ENCODE measurements around the gene GLIS1. TPM values are rescaled to one million over a fixed set of nuclear protein-coding genes. Genes with fewer than 3 reads are reported as not detected.

The GLIS1 gene
- total RNA-seq, 1 experiment from 2014 or later: 0.42 TPM

DNA sequence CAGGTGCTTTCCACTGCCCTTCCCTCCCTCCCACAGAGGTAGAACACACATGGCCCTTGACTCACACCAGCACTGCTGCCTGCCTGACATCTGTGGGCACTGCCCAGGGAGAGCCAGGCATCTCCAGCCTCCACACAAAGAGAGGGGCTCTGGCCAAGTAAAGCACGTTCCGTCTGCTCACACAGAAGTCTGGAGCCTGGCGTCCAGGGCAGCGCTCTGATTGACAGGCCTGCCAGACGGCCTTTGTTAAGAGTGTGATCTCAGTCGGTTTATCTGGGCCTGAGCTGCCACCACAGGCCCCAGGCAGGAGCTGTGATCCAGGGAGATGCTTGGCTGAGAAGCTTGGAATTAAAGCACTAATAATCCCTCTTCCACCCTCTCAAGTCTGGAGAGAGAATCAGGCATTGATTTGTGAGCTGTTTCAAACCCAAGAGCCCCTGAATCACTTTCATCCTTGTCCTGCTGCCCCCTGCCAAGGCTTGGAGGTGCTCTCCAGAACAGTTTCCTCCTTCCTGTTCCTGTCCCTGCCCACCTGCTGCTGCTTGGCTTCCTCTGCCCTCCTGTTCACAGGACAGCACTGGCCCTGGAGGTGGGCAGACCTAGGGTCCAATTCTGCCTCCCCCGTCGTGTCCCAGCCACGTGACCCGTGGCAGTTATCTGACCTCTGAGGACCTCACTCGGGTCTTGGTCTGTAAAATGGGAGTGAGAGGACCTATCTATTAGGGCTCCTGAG, 276.0 kb downstream of the GLIS1 start:
- Histone ChIP-seq H3K4me3 (ENCODE audit: insufficient read depth, low read depth, low read length) (no peak overlapping the region), H3K36me3 (replicated peaks; ENCODE audit: control insufficient read depth, insufficient read depth, low read length) (no peaks in the 10 kb centered on the region), H3K27me3 (ENCODE audit: control insufficient read depth, insufficient read depth, low read length) (peaks cover 2% of the 10 kb centered on the region)
- DNase-seq: no peak

DNA sequence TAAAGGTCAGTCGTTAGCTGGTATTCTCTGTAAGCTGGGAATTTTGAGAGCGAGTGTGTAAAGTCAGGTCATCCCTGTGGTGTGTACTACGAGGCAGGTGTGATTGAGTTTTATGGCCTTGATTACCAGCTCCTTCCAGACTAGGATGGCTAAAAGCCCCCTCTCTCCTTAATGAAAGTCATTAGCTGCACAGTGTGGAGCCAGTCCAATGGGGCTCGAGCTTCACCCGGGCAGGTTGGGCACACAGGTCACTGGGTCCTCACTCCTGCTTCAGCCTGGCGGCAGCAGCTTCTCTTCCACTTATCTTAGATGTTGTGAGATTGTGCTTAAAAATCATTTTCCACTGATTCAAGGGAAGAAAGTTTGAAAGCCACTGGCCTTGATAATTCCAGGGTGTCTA, 276.8 kb downstream of the GLIS1 start:
- DNase-seq: no peak
- Histone ChIP-seq H3K4me3 (ENCODE audit: insufficient read depth, low read depth, low read length) (no peak overlapping the region), H3K36me3 (replicated peaks; ENCODE audit: control insufficient read depth, insufficient read depth, low read length) (no peaks in the 10 kb centered on the region), H3K27me3 (ENCODE audit: control insufficient read depth, insufficient read depth, low read length) (peaks cover 2% of the 10 kb centered on the region; the same call in 1 of the 2 replicates)

DNA sequence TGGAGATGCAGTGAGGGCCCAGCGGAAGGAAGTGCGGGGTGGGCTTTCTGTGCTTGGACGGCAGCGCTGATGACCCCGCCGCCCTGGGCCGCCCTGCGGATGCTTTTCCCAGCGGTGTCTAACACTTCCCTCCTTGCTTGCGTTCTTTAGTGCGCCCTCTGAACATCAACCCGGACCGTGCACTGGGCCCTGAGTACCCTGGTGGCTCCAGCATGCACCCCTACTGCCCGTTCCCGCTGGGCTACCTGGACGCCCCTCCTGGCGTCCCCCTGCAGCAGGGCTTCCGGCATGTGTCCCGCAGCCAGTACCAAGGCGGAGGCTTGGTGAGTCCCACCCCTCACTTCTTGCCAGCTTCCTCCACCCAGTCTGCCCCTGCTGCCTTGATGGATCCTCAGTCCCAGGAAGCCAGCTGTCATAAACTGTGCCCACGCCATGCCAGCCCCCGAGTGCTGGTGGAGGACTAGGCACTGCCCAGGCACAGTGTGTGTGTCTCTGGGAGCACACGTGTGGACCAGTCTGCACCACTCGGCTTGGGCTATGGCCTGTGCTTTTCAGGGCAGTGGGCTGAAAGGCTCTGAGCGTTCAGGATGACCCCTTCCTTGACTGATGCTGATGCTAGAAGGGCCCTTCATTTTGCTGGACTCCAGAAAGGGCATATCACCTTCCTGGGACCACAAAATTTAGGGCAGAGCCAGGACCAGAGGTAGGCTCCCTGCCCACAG, 277.5 kb downstream of the GLIS1 start:
- DNase-seq: no peak
- H3K36me3 ChIP-seq (replicated peaks; ENCODE audit: control insufficient read depth, insufficient read depth, low read length): no peaks in the 10 kb centered on the region

DNA sequence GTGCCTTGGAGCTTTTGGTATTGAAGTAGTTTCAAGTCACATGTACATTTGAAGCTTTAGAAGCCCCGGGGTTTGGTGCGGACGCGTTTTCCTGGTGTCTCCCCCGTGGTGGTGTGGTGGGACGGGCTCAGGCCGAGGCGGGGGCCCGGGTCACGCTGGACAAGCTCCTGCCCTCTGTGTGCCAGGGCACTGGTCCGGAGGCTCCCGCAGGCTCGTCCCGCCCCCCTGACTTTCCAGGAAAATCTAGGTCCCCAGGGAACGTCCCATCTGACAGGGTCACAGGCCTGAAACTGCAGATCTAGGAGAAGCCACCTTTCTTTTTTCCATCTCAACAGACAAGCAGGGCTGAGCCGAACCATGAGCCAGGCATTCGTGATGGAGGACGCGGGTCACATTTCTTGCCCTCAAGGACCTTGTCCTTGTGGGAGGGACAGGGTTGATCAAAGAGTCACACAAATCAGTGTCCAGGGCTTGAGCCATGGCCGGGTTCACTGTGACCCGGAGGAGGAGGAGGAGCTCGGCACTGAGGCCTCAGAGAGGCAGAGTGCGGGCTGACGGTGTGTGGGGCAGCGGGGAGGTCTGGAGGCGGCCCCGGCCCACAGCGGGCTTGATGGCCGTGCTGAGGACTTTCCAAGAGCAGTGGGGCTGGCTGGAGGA, 278.2 kb downstream of the GLIS1 start:
- no peak for DNase-seq
- peaks cover 2% of the 10 kb centered on the region; the same call in 1 of the 2 replicates for H3K27me3 ChIP-seq (ENCODE audit: control insufficient read depth, insufficient read depth, low read length)
- H3K4me3 ChIP-seq (ENCODE audit: insufficient read depth, low read depth, low read length): no peak overlapping the region
- no peaks in the 10 kb centered on the region for H3K36me3 ChIP-seq (replicated peaks; ENCODE audit: control insufficient read depth, insufficient read depth, low read length)

More for the DNA sequence above, 277.5 kb downstream of the GLIS1 start:
- no peak overlapping the region for H3K4me3 ChIP-seq (ENCODE audit: insufficient read depth, low read depth, low read length)
- peaks cover 2% of the 10 kb centered on the region; the same call in 1 of the 2 replicates for H3K27me3 ChIP-seq (ENCODE audit: control insufficient read depth, insufficient read depth, low read length)

DNA sequence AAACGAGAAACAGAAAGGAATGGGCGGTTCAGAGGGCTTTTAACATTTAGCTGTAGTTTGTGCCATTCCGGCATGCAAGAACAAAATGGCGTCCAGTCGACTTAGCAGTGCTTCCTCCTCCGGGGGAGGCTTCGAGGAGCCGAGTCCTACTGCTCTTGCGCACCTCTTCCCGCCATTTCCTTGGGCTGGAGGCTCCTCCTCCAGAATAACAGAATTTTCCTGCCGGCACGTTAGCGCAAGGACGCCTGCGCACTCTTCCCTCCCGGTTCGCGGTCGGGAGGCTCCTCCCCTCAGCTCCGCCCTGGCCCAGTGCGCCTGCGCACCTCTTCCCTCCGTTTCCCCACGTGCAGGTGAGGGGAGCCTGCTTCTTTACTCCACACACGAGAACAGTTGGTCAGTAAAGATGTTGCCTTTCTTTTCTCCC, 278.7 kb downstream of the GLIS1 start:
- Histone ChIP-seq H3K27me3 (ENCODE audit: control insufficient read depth, insufficient read depth, low read length) (peaks cover 2% of the 10 kb centered on the region; the same call in 1 of the 2 replicates), H3K36me3 (replicated peaks; ENCODE audit: control insufficient read depth, insufficient read depth, low read length) (no peaks in the 10 kb centered on the region), H3K4me3 (ENCODE audit: insufficient read depth, low read depth, low read length) (no peak overlapping the region)
- no peak for DNase-seq

DNA sequence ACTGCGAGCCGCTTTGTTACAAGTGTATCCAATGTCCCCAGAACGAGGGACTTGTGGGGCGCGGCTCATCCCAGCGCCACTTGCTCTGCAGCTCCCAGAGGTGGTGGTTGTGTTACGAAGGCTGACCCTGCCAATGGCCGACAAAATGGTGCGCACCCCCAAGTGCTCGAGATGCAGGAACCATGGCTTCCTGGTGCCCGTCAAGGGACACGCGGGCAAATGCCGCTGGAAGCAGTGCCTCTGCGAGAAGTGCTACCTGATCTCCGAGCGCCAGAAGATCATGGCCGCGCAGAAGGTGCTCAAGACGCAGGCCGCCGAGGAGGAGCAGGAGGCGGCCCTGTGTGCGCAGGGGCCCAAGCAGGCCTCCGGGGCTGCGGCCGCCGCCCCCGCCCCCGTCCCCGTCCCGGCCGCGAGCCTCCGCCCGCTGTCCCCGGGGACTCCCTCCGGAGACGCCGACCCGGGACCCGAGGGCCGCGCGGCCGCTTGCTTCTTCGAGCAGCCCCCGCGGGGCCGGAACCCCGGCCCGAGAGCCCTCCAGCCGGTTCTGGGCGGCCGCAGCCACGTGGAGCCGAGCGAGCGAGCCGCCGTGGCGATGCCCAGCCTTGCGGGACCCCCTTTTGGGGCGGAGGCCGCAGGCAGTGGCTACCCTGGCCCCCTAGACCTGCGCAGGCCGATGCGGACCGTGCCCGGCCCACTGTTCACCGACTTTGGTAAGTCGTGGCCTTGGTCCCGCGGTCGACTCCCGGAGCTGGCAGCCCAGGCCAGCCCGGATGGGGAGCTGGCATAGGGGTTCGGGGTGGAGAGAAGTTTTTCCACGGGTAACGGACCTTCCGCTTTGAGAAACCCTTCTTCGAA, 279.4 kb downstream of the GLIS1 start, which contains the start of gene DMRTB1:
DMRTB1 (plus strand) TSS at position 79 of the 855 bp plus-strand sequence; CDS start at position 134, 55 bp downstream.
- H3K4me3 ChIP-seq (ENCODE audit: insufficient read depth, low read depth, low read length): no peak within 1 kb of the TSS
- no peaks in the 10 kb centered on the region for H3K36me3 ChIP-seq (replicated peaks; ENCODE audit: control insufficient read depth, insufficient read depth, low read length)
- DNase-seq: no peak
- peaks cover 2% of the 10 kb centered on the region; the same call in 1 of the 2 replicates for H3K27me3 ChIP-seq (ENCODE audit: control insufficient read depth, insufficient read depth, low read length)

DNA sequence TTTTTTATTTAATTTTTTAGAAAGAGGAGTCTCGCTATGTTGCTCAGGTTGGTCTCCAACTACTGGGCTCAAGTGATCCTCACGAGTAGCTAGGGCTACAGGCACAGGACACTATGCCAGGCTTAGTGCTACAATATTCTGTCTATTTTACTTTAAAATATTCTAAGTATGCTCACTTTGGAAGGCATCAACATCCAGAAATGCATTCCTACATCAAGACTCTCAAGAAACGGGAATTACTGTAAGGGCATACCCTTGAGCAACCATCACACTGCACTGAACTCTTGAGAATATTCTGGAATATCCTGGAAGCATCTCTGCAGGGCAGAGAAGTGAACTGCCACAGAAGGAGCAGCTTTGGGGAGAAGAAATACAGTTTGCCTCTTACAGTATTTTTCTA, 280.3 kb downstream of the GLIS1 start:
- DNase-seq: no peak
- Histone ChIP-seq H3K36me3 (replicated peaks; ENCODE audit: control insufficient read depth, insufficient read depth, low read length) (no peaks in the 10 kb centered on the region), H3K27me3 (ENCODE audit: control insufficient read depth, insufficient read depth, low read length) (peaks cover 2% of the 10 kb centered on the region; the same call in 1 of the 2 replicates), H3K4me3 (ENCODE audit: insufficient read depth, low read depth, low read length) (no peak overlapping the region)

Other genes with a start within 250 kb of the GLIS1 start
- gene NDC1, start 99.1 kb upstream of the GLIS1 start, total RNA-seq (2014; rRNA removed; shearing (Covaris generic)): 92.6 and 110 TPM in 2 replicates
- gene YIPF1, start 150.6 kb upstream of the GLIS1 start, total RNA-seq (2014; rRNA removed; shearing (Covaris generic)): 26.9 and 29.3 TPM in 2 replicates
- 0.41 TPM in 1 of 2 replicates, not detected in the other for gene DIO1, start 155.0 kb upstream of the GLIS1 start, total RNA-seq (2014; rRNA removed; shearing (Covaris generic))
- gene IFT25, start 206.5 kb upstream of the GLIS1 start, total RNA-seq (2014; rRNA removed; shearing (Covaris generic)): 25.7 and 30.0 TPM in 2 replicates
- gene LRRC42, start 207.2 kb upstream of the GLIS1 start, total RNA-seq (2014; rRNA removed; shearing (Covaris generic)): 77.2 and 80.9 TPM in 2 replicates

Measured in H7 (cell line).